ENCODE results near the gene MGAT4A.

DNA sequence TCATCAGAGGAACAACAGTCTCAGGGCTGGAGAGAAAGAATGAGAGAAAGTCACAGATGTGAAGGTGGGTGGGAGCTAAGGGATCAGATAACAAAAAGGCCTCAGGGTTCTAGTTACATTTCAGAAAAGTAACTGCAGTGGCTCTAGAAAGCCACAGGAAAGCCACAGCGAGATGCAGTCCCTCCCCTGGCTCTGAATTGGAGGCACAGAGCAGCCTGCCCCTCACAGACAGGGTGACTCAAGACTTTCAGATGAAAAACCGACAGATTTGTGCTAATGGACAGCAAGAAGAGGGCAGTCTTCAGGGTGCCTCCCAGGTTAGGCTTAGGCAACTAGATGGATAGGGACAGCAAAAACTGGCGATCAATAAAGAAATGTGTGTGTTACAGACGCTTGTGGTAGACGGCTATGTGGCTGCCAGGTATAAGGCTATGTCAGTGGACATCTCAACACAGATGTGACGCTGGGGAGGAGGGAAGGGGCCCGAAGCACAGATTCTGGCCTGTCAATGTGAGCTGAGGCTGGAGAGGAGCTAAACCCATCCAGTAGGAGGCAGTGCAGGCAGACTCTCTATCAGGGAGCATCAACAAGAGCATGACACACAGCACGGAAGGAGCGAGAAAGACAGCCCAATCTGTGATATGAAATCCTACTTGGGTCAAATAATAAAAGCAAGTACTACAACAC, 96.4 kb downstream of the MGAT4A start:
- TF ChIP-seq GABPB1 (CRISPR knock-in tag; IDR thresholded peaks at IDR 0.05) (no peak), TBP (CRISPR knock-in tag; IDR thresholded peaks at IDR 0.05) (no peak), ESRRA (CRISPR knock-in tag; IDR thresholded peaks at IDR 0.05; ENCODE audit: low read depth) (no peak), RBAK (CRISPR knock-in tag; IDR thresholded peaks at IDR 0.05) (no peak), ZNF232 (CRISPR knock-in tag; IDR thresholded peaks at IDR 0.05; ENCODE audit: borderline replicate concordance) (no peak), HMG20A (CRISPR knock-in tag; IDR thresholded peaks at IDR 0.05; ENCODE audit: borderline replicate concordance) (no peak), POLR2A (IDR thresholded peaks at IDR 0.05; ENCODE audit: insufficient read depth in 1 of 2, low read depth in 2 of 2, low read length in 2 of 2) (no peak)
- TF ChIP-seq, protein P1, sequence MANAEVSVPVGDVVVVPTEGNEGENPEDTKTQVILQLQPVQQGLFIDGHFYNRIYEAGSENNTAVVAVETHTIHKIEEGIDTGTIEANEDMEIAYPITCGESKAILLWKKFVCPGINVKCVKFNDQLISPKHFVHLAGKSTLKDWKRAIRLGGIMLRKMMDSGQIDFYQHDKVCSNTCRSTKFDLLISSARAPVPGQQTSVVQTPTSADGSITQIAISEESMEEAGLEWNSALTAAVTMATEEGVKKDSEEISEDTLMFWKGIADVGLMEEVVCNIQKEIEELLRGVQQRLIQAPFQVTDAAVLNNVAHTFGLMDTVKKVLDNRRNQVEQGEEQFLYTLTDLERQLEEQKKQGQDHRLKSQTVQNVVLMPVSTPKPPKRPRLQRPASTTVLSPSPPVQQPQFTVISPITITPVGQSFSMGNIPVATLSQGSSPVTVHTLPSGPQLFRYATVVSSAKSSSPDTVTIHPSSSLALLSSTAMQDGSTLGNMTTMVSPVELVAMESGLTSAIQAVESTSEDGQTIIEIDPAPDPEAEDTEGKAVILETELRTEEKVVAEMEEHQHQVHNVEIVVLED (CRISPR knock-in tag; IDR thresholded peaks at IDR 0.05; ENCODE audit: borderline replicate concordance), result no peak
